Smooth muscle cell (in vitro differentiated cells): ENCODE results near the gene MEF2C. TPM values are rescaled to one million over a fixed set of nuclear protein-coding genes. Genes with fewer than 3 reads are reported as not detected.

Experiments
- DNase-seq: peaks from one replicate; lab custom pipeline; 2025; ENCODE audit not compliant: unreplicated experiment; lab: John Stamatoyannopoulos, UW
- H2AFZ ChIP-seq: fragments of 200-600 bp; sonication (generic); 2 replicates; pipeline ENCODE4 v1.6.0; 2016; ENCODE audit warnings: antibody characterized with exemption, low read depth, mild to moderate bottlenecking
- H3F3A ChIP-seq: fragments of 200-600 bp; sonication (generic); 2 replicates; pipeline ENCODE4 v1.6.0; 2017; ENCODE audit warnings: antibody characterized with exemption, low read depth
- H3K27ac ChIP-seq: fragments of 200-600 bp; sonication (generic); 2 replicates; pipeline ENCODE4 v1.5.1; 2016; ENCODE audit warnings: low read depth, mild to moderate bottlenecking
- H3K27me3 ChIP-seq: fragments of 200-600 bp; sonication (generic); 2 replicates; pipeline ENCODE4 v1.6.1; 2016; ENCODE audit warnings: low read depth, mild to moderate bottlenecking
- H3K36me3 ChIP-seq: fragments of 200-600 bp; sonication (generic); 2 replicates; pipeline ENCODE4 v1.5.1; 2016; ENCODE audit warnings: low read depth
- H3K4me1 ChIP-seq: fragments of 200-600 bp; sonication (generic); 2 replicates; pipeline ENCODE4 v1.5.1; 2016; ENCODE audit warnings: low read depth
- H3K4me2 ChIP-seq: fragments of 200-600 bp; sonication (generic); 2 replicates; pipeline ENCODE4 v1.6.0; 2016; ENCODE audit warnings: mild to moderate bottlenecking
- H3K4me3 ChIP-seq: fragments of 200-600 bp; sonication (generic); 2 replicates; pipeline ENCODE4 v1.5.1; 2016; ENCODE audit warnings: mild to moderate bottlenecking
- H3K79me2 ChIP-seq: fragments of 200-600 bp; sonication (generic); 2 replicates; pipeline ENCODE4 v1.6.0; 2016; ENCODE audit warnings: low read depth, mild to moderate bottlenecking
- H3K9ac ChIP-seq: fragments of 200-600 bp; sonication (generic); 2 replicates; pipeline ENCODE4 v1.6.0; 2016; ENCODE audit warnings: low read depth
- H3K9me3 ChIP-seq: fragments of 200-600 bp; sonication (generic); replicated peaks from 2 replicates; pipeline ENCODE4 v1.5.1; 2016; ENCODE audit warnings: low read depth
- H4K20me1 ChIP-seq: fragments of 200-600 bp; sonication (generic); 2 replicates; pipeline ENCODE4 v1.6.0; 2016; ENCODE audit warnings: low read depth
- WGBS: methylation state at CpG from one replicate; pipeline ENCODE4 v1.1.7; 2016; ENCODE audit warnings: low lambda C conversion rate; 5-methylcytosine and 5-hydroxymethylcytosine counted together
- polyA plus RNA-seq: library from polyadenylated mRNA; unstranded; fragments of >200 nt; fragmentation: Nextera tagmentation; extraction: Ambion mirVana; gene quantifications from 2 replicates; pipeline ENCODE4 v1.2.1, GENCODE V29; 2016
- total RNA-seq: library from RNA; depleted of rRNA; stranded (reverse); fragments of >200 nt; gene quantifications from 2 replicates; pipeline ENCODE4 v1.2.3, GENCODE V29; 2014
- TF ChIP-seq, protein P1 (sequence below): fragments of 200-600 bp; sonication (generic); IDR thresholded peaks from 2 replicates; pipeline ENCODE4 v1.5.1; 2017; ENCODE audit warnings: borderline replicate concordance, mild to moderate bottlenecking, antibody characterized with exemption; ENCODE audit not compliant: insufficient read depth, poor library complexity, severe bottlenecking

MEF2C gene
- total and polyA plus RNA-seq, 2 experiments from 2014 or later, result 11.4 to 14.0 TPM

DNA sequence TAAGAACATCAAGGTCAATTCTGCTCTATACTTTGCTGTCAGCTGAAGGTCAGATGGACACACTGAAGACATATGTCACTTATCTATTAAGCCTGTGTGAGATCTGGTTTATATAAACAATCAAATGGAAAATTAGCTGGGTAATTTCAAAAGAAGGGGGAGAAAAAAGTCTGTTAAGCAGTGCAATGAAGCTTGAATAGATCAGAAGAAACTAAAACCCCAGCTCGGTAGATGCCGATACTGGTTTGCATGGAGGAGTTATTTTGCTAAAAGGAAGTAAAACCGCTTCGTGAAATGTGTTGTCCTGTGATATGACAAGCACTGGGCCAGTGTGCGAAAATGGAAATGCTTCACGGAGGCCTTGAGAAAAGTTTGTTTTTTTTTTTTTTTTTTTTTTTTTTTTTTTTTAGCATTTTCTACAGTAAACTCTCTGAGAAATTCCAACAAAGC lies 148.8 kb downstream of the MEF2C start:
- Histone ChIP-seq H3K9me3 (no peaks in the 10 kb centered on the region), H3F3A (peaks cover 16% of the 10 kb centered on the region), H3K4me3 (no peak overlapping the region), H3K79me2 (no peaks in the 10 kb centered on the region), H2AFZ (peak overlapping the region; percentile 5), H3K4me1 (peaks cover 32% of the 10 kb centered on the region), H3K27me3 (no peaks in the 10 kb centered on the region), H3K36me3 (no peaks in the 10 kb centered on the region), H3K27ac (no peak overlapping the region), H3K9ac (no peak overlapping the region), H3K4me2 (no peak overlapping the region), H4K20me1 (no peaks in the 10 kb centered on the region)
- 86% methylated on average over 6 of the region's 6 CpGs for WGBS
- no peak for DNase-seq
- TF ChIP-seq, protein P1, sequence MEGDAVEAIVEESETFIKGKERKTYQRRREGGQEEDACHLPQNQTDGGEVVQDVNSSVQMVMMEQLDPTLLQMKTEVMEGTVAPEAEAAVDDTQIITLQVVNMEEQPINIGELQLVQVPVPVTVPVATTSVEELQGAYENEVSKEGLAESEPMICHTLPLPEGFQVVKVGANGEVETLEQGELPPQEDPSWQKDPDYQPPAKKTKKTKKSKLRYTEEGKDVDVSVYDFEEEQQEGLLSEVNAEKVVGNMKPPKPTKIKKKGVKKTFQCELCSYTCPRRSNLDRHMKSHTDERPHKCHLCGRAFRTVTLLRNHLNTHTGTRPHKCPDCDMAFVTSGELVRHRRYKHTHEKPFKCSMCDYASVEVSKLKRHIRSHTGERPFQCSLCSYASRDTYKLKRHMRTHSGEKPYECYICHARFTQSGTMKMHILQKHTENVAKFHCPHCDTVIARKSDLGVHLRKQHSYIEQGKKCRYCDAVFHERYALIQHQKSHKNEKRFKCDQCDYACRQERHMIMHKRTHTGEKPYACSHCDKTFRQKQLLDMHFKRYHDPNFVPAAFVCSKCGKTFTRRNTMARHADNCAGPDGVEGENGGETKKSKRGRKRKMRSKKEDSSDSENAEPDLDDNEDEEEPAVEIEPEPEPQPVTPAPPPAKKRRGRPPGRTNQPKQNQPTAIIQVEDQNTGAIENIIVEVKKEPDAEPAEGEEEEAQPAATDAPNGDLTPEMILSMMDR, result no peak

DNA sequence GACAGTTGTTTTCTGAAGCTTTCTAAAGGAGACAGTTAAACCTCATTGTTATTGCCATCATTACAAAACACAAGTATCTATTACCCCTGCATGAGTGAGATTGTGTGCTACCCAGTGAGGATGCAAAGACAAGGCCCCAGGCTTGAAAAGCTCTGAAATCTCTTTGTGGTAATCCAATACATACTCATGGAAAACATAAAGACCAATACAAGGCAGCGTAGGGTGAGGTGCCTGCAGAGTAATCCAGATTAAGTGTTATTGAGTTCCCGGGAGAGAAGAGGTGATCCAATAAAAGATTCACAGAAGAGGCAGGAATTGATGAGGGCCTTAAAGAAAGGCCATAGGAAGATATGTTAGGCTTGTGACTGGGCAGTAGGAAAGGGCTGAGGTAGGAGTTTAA lies 150.1 kb downstream of the MEF2C start:
- Histone ChIP-seq H3K4me3 (no peak overlapping the region), H3K79me2 (no peaks in the 10 kb centered on the region), H3K27ac (peak overlapping the region; percentile 88), H3K4me2 (peak overlapping the region; percentile 72), H3K9ac (no peak overlapping the region), H3K36me3 (no peaks in the 10 kb centered on the region), H3F3A (peaks cover 19% of the 10 kb centered on the region), H3K27me3 (no peaks in the 10 kb centered on the region), H3K9me3 (no peaks in the 10 kb centered on the region), H2AFZ (peak overlapping the region; percentile 90), H3K4me1 (peaks cover 31% of the 10 kb centered on the region), H4K20me1 (no peaks in the 10 kb centered on the region)
- TF ChIP-seq, protein P1, result no peak
- WGBS, result 88% methylated on average over 2 of the region's 2 CpGs
- no peak for DNase-seq

DNA sequence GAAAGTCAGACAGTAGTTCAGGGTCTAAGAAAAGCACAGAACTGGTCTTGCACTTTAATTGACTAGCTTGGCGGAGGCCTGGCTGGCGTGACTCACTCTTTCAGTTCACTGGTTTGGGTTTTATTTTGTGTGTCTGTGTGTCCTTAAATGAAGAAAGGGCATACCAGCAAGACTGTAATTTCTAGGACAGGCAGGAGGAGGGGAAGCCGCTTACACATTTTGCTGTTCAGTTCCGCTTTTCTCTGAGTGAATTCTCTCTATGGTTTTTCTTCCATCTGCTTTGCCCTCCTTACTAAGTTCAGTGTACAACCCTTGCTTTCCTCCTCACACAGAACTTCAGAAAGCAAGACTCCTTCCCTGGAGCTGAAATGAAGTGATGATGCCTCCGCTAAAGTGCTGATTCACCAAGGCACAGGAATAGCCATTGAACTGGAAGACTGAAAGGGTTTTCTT lies 150.8 kb downstream of the MEF2C start:
- peak overlapping the region; percentile 72 for H3K4me2 ChIP-seq
- H3K27me3 ChIP-seq, result no peaks in the 10 kb centered on the region
- H2AFZ ChIP-seq, result peak overlapping the region; percentile 90
- H3K27ac ChIP-seq, result peak overlapping the region; percentile 88
- DNase-seq, result peak; percentile 4
- no peaks in the 10 kb centered on the region for H3K79me2 ChIP-seq
- no peaks in the 10 kb centered on the region for H3K36me3 ChIP-seq
- H3K9me3 ChIP-seq, result no peaks in the 10 kb centered on the region
- no peaks in the 10 kb centered on the region for H4K20me1 ChIP-seq
- H3F3A ChIP-seq, result peaks cover 19% of the 10 kb centered on the region
- 17% methylated on average over 5 of the region's 5 CpGs for WGBS
- H3K4me3 ChIP-seq, result no peak overlapping the region
- H3K9ac ChIP-seq, result peak overlapping the region; percentile 32
- TF ChIP-seq, protein P1, result no peak
- H3K4me1 ChIP-seq, result peaks cover 27% of the 10 kb centered on the region

DNA sequence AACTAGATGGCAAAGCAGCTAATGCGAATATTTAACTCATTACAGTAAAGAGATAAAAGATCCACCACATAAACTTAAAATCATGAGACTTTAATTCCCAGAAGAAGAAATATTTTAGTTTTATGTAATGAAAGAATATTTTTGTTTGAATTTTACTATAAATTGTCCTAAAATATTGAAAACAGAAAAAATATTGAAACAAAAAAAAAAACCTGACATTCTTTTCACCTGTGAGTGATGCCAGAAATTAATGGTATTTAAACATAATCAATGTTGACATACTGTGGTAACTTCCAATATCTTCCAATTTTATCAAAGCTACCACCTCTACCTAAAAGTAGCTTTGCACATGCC lies 153.2 kb downstream of the MEF2C start:
- no peak overlapping the region for H3K9ac ChIP-seq
- peak overlapping the region; percentile 31 for H3K4me2 ChIP-seq
- H3K36me3 ChIP-seq, result no peaks in the 10 kb centered on the region
- no peak overlapping the region for H2AFZ ChIP-seq
- TF ChIP-seq, protein P1, result no peak
- DNase-seq, result no peak
- H4K20me1 ChIP-seq, result no peaks in the 10 kb centered on the region
- H3K27me3 ChIP-seq, result no peaks in the 10 kb centered on the region
- no peak overlapping the region for H3K27ac ChIP-seq
- H3K79me2 ChIP-seq, result no peaks in the 10 kb centered on the region
- H3F3A ChIP-seq, result peaks cover 19% of the 10 kb centered on the region
- 19% methylated on average over 1 of the region's 1 CpG for WGBS
- H3K4me3 ChIP-seq, result no peak overlapping the region
- no peaks in the 10 kb centered on the region for H3K9me3 ChIP-seq
- peaks cover 27% of the 10 kb centered on the region for H3K4me1 ChIP-seq
